Transverse colon (tissue), 3 donors: ENCODE data around the gene ARHGAP24.

Source experiments
- POLR2A ChIP-seq: fragments of 450-650 bp; IDR thresholded peaks from one replicate; pipeline ENCODE4 v1.6.1; 2016; ENCODE audit warnings: antibody characterized with exemption, mild to moderate bottlenecking, moderate library complexity
- POLR2AphosphoS5 ChIP-seq, 3 donors: sonication (generic); formaldehyde crosslinking; IDR thresholded peaks; one replicate each; pipeline ENCODE4 v1.6.1; 2016; ENCODE audit warnings: antibody characterized with exemption in 3 of 3

- TF ChIP-seq POLR2A (no peak), POLR2AphosphoS5 (IDR thresholded peaks at IDR 0.05) (no peak)
Observed at GRCh38 chr4:85700362-85700761, 225.4 kb downstream of the ARHGAP24 start.
